Measurements from ENCODE around the gene ELL2. TPM values are rescaled to one million over a fixed set of nuclear protein-coding genes. Genes with fewer than 3 reads are reported as not detected.
A peak's percentile ranks its signal among the peaks of the same experiment; 100 is the strongest.
"Not testable (repeated sequence)": the region's sequence is repeated elsewhere in the genome, so short reads cannot be mapped to it uniquely, and the experiment has no call there.

The ELL2 gene
- total RNA-seq, 1 donor from 2014 or later: 135 TPM

DNA sequence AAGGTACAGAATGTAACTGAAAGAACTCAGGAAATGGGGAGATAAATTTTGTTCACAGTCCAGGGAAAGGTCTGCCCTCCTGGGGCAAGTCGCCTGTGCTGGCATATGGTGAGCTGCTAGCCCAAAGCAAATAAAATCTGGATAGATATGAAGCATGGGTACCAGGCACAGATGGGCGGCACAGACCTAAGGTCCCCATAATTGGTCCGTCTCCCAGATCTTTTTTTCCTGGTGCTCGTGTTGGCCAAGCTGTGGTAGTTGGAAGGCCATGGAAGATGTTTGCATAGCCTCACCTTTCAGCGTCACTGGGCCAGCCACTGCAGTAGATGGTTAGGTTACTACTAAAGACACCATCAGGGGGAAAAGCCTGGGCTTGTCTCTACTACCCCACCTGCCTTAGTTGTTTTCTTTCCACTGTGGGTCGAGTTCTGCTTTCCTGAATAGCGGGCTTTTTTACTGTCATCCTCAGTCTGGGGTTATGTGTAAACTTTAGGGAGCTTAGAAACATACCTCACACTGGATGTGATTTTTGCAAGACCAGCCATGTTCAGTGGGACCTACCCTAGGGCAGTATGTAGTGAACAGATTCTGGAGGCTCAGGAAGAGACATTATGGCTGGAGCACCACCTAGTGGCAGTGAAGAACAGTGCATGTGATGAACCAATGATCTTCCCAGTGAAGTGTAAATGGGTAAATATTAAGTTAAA is 114.9 kb downstream of the ELL2 start:
- Mint-ChIP-seq H3K36me3 (ENCODE audit: low read depth) (no peaks in the 10 kb centered on the region), H3K9me3 (no peaks in the 10 kb centered on the region), H3K4me1 (ENCODE audit: low read depth) (peaks cover 26% of the 10 kb centered on the region), H3K27me3 (ENCODE audit: low read depth) (peaks cover 6% of the 10 kb centered on the region), H3K27ac (no peak overlapping the region), H3K4me3 (ENCODE audit: low read depth) (no peak overlapping the region)
- intact Hi-C loops (cut with micrococcal nuclease): loop anchor here (1.0 to 5.0 kb wide), 4 partner anchors 65 to 879 kb away; no protein-coding TSS in a partner anchor
- DNase-seq (ENCODE audit: low spot score): peak; percentile 47

- H3K27ac Mint-ChIP-seq: no peak overlapping the region
- no peaks in the 10 kb centered on the region for H3K9me3 Mint-ChIP-seq
- H3K4me3 Mint-ChIP-seq (ENCODE audit: low read depth): no peak overlapping the region
- peaks cover 25% of the 10 kb centered on the region for H3K4me1 Mint-ChIP-seq (ENCODE audit: low read depth)
- no peaks in the 10 kb centered on the region for H3K36me3 Mint-ChIP-seq (ENCODE audit: low read depth)
- intact Hi-C loops (cut with micrococcal nuclease): loop anchor here (5.0 kb wide), 1 partner anchor 878 kb away; no protein-coding TSS in a partner anchor
- peaks cover 6% of the 10 kb centered on the region for H3K27me3 Mint-ChIP-seq (ENCODE audit: low read depth)
- no peak for DNase-seq (ENCODE audit: low spot score)
Measured at GRCh38 chr5:95845391-95845790, 116.3 kb downstream of the ELL2 start.

GRCh38 chr5:95843733-95844223 is 117.9 kb downstream of the ELL2 start:
- H3K9me3 Mint-ChIP-seq: no peaks in the 10 kb centered on the region
- H3K36me3 Mint-ChIP-seq (ENCODE audit: low read depth): no peaks in the 10 kb centered on the region
- no peak overlapping the region for H3K4me3 Mint-ChIP-seq (ENCODE audit: low read depth)
- intact Hi-C loops (cut with micrococcal nuclease): loop anchor here (1.0 to 5.0 kb wide), 7 partner anchors 8 to 199 kb away; partner anchors contain the start of gene GLRX
- peaks cover 25% of the 10 kb centered on the region for H3K4me1 Mint-ChIP-seq (ENCODE audit: low read depth)
- H3K27me3 Mint-ChIP-seq (ENCODE audit: low read depth): peaks cover 4% of the 10 kb centered on the region
- H3K27ac Mint-ChIP-seq: no peak overlapping the region
- no peak for DNase-seq (ENCODE audit: low spot score)

DNA sequence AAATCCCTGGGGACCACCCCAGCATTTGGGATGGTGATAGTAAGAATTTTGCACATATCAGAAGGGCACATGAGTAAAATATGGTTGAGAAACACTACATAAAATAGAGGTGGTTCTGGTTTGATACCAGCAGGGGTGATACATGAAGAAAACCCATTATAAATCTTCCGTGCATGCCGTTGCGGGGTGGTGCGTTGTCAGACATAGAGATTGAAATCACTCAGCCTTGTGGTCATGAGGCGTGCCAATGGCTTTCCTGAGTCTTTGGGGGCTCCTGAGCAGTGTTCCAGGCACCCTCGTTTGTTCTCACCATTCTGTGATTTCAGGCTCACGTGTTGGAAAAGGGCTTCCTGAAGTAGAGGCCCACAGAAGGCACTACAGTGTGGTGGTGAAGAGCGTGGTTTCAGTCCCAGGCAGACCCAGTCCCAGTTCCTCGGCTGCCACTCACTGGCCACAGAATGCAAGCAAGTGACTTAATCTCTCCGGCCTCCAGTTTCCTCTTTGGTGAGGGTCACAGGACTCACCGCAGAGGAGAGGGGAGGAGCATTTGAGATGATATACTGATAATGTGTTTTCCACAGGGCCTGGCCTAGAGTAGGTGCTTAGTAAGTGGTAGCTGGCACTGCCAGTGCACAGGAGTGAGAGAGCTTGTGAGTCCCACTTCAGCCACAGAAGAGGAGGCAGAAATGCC is 118.7 kb downstream of the ELL2 start:
- H3K27ac Mint-ChIP-seq: peak overlapping the region; percentile 51
- peak; percentile 63 for DNase-seq (ENCODE audit: low spot score)
- intact Hi-C loops (cut with micrococcal nuclease): loop anchor here (1.0 to 5.0 kb wide), 7 partner anchors 8 to 199 kb away; partner anchors contain the start of gene GLRX
- no peaks in the 10 kb centered on the region for H3K9me3 Mint-ChIP-seq
- H3K36me3 Mint-ChIP-seq (ENCODE audit: low read depth): no peaks in the 10 kb centered on the region
- peaks cover 26% of the 10 kb centered on the region for H3K4me1 Mint-ChIP-seq (ENCODE audit: low read depth)
- peaks cover 3% of the 10 kb centered on the region for H3K27me3 Mint-ChIP-seq (ENCODE audit: low read depth)
- H3K4me3 Mint-ChIP-seq (ENCODE audit: low read depth): no peak overlapping the region

- Mint-ChIP-seq H3K36me3 (ENCODE audit: low read depth) (no peaks in the 10 kb centered on the region), H3K9me3 (no peaks in the 10 kb centered on the region), H3K4me3 (ENCODE audit: low read depth) (no peak overlapping the region), H3K27ac (no peak overlapping the region), H3K27me3 (ENCODE audit: low read depth) (no peaks in the 10 kb centered on the region), H3K4me1 (ENCODE audit: low read depth) (peaks cover 32% of the 10 kb centered on the region)
- DNase-seq (ENCODE audit: low spot score): no peak
- intact Hi-C loops (cut with micrococcal nuclease): loop anchor here (2.0 to 5.0 kb wide), 4 partner anchors 29 to 123 kb away; no protein-coding TSS in a partner anchor
Measured at GRCh38 chr5:95841914-95842812, 119.5 kb downstream of the ELL2 start.

DNA sequence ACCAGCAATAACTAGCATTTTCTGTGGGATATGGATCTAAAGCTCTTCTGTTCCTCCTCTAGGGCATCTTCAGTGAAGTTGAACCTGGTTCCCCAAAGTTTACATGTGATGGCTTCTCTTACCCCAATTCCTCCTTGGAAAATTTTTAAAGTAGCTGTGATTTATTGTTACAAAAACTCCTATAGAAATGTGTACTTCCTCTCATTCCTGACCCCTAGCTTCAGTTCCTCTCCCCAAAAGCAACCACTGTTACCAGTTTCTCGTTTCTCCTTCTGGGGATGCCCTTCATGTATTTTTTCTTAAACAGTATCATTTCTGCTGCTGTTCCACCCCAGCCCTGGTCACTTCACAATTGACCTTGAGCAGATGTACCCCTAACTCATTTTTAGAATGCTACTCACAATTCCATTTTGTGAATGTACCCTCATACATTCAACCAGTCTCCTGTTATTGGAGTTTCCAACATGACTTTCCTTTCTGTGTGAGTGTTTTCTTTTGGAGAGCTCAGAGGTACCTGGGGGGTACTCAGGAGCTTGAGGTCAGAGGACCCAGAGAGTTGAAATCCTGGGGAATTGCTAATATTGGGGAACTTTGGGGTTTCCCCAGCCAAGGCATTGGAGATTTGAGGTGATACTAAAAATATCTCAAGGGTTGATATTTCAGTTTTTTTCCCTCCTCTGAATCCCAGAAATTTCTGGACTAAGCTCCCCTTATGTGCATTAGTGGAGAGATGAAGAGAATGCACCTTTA is 120.5 kb downstream of the ELL2 start:
- no peaks in the 10 kb centered on the region for H3K9me3 Mint-ChIP-seq
- DNase-seq (ENCODE audit: low spot score): no peak
- H3K4me1 Mint-ChIP-seq (ENCODE audit: low read depth): peaks cover 40% of the 10 kb centered on the region
- H3K27ac Mint-ChIP-seq: no peak overlapping the region
- no peaks in the 10 kb centered on the region for H3K27me3 Mint-ChIP-seq (ENCODE audit: low read depth)
- H3K36me3 Mint-ChIP-seq (ENCODE audit: low read depth): no peaks in the 10 kb centered on the region
- intact Hi-C loops (cut with micrococcal nuclease): loop anchor here (5.0 kb wide), 1 partner anchor 34 kb away; no protein-coding TSS in a partner anchor
- no peak overlapping the region for H3K4me3 Mint-ChIP-seq (ENCODE audit: low read depth)

GRCh38 chr5:95839658-95840057 is 122.0 kb downstream of the ELL2 start:
- H3K4me3 Mint-ChIP-seq (ENCODE audit: low read depth): no peak overlapping the region
- no peak for DNase-seq (ENCODE audit: low spot score)
- no peak overlapping the region for H3K27ac Mint-ChIP-seq
- H3K27me3 Mint-ChIP-seq (ENCODE audit: low read depth): no peaks in the 10 kb centered on the region
- no peaks in the 10 kb centered on the region for H3K9me3 Mint-ChIP-seq
- peaks cover 40% of the 10 kb centered on the region for H3K4me1 Mint-ChIP-seq (ENCODE audit: low read depth)
- H3K36me3 Mint-ChIP-seq (ENCODE audit: low read depth): no peaks in the 10 kb centered on the region
- intact Hi-C loops (cut with micrococcal nuclease): loop anchor here (5.0 kb wide), 1 partner anchor 32 kb away; no protein-coding TSS in a partner anchor

DNA sequence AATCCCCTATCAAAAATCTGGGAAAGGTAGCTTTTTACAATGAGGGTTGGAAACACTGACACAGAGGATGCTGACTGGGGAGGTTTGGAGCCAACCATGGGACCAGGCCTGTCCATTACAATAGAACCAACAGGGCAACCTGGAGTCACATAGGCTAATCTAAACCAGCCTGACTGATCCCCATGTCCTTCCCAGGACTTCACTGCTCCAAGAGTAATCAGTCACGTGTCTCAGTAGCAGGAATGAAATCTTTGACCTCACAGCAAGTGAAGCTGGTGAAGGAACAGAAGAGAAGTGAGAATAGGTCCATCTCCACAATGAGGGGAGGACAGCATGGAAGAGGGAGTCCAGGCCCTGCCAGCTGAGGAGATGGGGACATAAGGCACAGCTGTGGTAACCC is 123.1 kb downstream of the ELL2 start:
- Mint-ChIP-seq H3K27me3 (ENCODE audit: low read depth) (no peaks in the 10 kb centered on the region), H3K36me3 (ENCODE audit: low read depth) (no peaks in the 10 kb centered on the region), H3K9me3 (no peaks in the 10 kb centered on the region), H3K4me3 (ENCODE audit: low read depth) (no peak overlapping the region), H3K27ac (no peak overlapping the region), H3K4me1 (ENCODE audit: low read depth) (peaks cover 49% of the 10 kb centered on the region)
- intact Hi-C loops (cut with micrococcal nuclease): no loop called here
- DNase-seq (ENCODE audit: low spot score): no peak

DNA sequence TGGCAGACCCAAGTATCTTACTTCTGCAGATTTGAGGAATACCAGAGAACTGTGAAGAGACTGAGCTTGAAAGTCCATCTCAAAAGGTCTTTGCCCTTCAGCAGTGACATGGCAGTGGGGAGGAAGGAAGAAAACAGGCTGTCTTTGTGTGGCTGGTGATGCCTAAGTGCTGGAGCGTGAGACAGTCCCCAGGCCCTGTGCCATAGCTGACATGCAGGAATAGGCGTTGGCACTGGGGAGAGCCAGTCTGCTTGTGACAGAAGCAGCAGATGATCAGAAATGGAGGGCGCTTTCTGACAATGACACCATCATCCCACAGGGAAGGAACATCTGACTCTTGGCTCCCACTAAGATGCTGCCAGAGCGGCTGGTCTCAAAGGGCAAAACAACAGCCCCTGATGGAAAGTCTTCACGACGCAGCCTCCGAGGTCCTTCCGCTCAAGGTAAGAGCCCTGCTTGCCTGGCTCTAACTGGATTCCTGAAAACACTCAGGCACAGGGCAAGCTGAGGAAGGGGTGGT is 123.6 kb downstream of the ELL2 start:
- Mint-ChIP-seq H3K9me3 (no peaks in the 10 kb centered on the region), H3K27me3 (ENCODE audit: low read depth) (no peaks in the 10 kb centered on the region), H3K4me3 (ENCODE audit: low read depth) (no peak overlapping the region), H3K36me3 (ENCODE audit: low read depth) (no peaks in the 10 kb centered on the region), H3K27ac (no peak overlapping the region), H3K4me1 (ENCODE audit: low read depth) (peaks cover 46% of the 10 kb centered on the region)
- intact Hi-C loops (cut with micrococcal nuclease): no loop called here
- DNase-seq (ENCODE audit: low spot score): no peak

GRCh38 chr5:95837492-95837891 is 124.2 kb downstream of the ELL2 start:
- H3K4me3 Mint-ChIP-seq (ENCODE audit: low read depth): no peak overlapping the region
- no peaks in the 10 kb centered on the region for H3K36me3 Mint-ChIP-seq (ENCODE audit: low read depth)
- no peak for DNase-seq (ENCODE audit: low spot score)
- intact Hi-C loops (cut with micrococcal nuclease): no loop called here
- no peaks in the 10 kb centered on the region for H3K9me3 Mint-ChIP-seq
- no peaks in the 10 kb centered on the region for H3K27me3 Mint-ChIP-seq (ENCODE audit: low read depth)
- peaks cover 45% of the 10 kb centered on the region for H3K4me1 Mint-ChIP-seq (ENCODE audit: low read depth)
- no peak overlapping the region for H3K27ac Mint-ChIP-seq

DNA sequence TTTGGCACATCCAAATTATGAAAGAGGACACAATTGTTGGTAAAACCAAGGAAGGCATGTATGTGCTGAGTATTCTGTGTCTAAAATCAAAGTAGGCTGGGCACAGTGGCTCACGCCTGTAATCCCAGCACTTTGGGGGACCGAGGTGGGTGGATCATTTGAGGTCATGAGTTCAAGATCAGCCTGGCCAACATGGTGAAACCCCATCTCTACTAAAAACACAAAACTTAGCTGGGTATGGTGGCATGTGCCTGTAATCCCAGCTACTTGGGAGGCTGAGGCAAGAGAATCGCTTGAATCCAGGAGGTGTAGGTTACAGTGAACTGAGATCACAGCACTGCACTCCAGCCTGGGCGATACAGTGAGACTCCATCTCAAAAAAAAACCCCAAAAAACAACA is 124.7 kb downstream of the ELL2 start:
- peaks cover 42% of the 10 kb centered on the region for H3K4me1 Mint-ChIP-seq (ENCODE audit: low read depth)
- H3K4me3 Mint-ChIP-seq (ENCODE audit: low read depth); H3K9me3 Mint-ChIP-seq; H3K36me3 Mint-ChIP-seq (ENCODE audit: low read depth); intact Hi-C loops (cut with micrococcal nuclease); H3K27ac Mint-ChIP-seq; DNase-seq (ENCODE audit: low spot score); H3K27me3 Mint-ChIP-seq (ENCODE audit: low read depth): not testable (repeated sequence)

GRCh38 chr5:95836544-95836943 is 125.1 kb downstream of the ELL2 start:
- H3K36me3 Mint-ChIP-seq (ENCODE audit: low read depth): no peaks in the 10 kb centered on the region
- no peak overlapping the region for H3K27ac Mint-ChIP-seq
- peaks cover 42% of the 10 kb centered on the region for H3K4me1 Mint-ChIP-seq (ENCODE audit: low read depth)
- DNase-seq (ENCODE audit: low spot score): no peak
- no peak overlapping the region for H3K4me3 Mint-ChIP-seq (ENCODE audit: low read depth)
- intact Hi-C loops (cut with micrococcal nuclease): no loop called here
- no peaks in the 10 kb centered on the region for H3K9me3 Mint-ChIP-seq
- no peaks in the 10 kb centered on the region for H3K27me3 Mint-ChIP-seq (ENCODE audit: low read depth)

All from activated T-helper 2 cell treated with anti-CD3 and anti-CD28 coated beads, Interferon-gamma antibody, Interleukin-2, Interleukin-4, amounts not matched to agents 10 μg/mL and 5 μg/mL and 100 μg/mL, durations not matched to agents 14 hours and 24 hours and 36 hours (primary cell).